HG03575 (cell line): Measurements from ENCODE around the gene ULK3.

Source experiments
- ATAC-seq: cut with Tn5 transposase; IDR thresholded peaks from one replicate; pipeline ENCODE4 v1.9.1; 2021; ENCODE audit not compliant: unreplicated experiment, insufficient number of reproducible peaks, low FRiP score; ENCODE audit errors: extremely low read depth

The ULK3 gene

GRCh38 chr15:74829486-74829885 lies 13.5 kb downstream of the ULK3 start:
- ATAC-seq: no peak

GRCh38 chr15:74828835-74829234 lies 14.1 kb downstream of the ULK3 start:
- no peak for ATAC-seq

- ATAC-seq: no peak
These were observed 15.3 kb downstream of the ULK3 start for GRCh38 chr15:74827614-74828013.

- no peak for ATAC-seq
These were observed 16.0 kb downstream of the ULK3 start for GRCh38 chr15:74826921-74827320.

- no peak for ATAC-seq
These were observed 16.6 kb downstream of the ULK3 start, which contains the start of gene CPLX3 for GRCh38 chr15:74826364-74826819. TSS of gene CPLX3 (plus strand) at chr15:74826627. CDS start at chr15:74826704, 77 bp downstream.

- no peak for ATAC-seq
These were observed 17.1 kb downstream of the ULK3 start for GRCh38 chr15:74825866-74826265.

GRCh38 chr15:74824976-74825375 lies 18.0 kb downstream of the ULK3 start:
- ATAC-seq: no peak

- ATAC-seq: no peak
These were observed 19.6 kb downstream of the ULK3 start for GRCh38 chr15:74823324-74823723.

GRCh38 chr15:74822233-74822632 lies 20.7 kb downstream of the ULK3 start:
- ATAC-seq: no peak

- ATAC-seq: no peak
These were observed 21.2 kb downstream of the ULK3 start for GRCh38 chr15:74821790-74822158.

GRCh38 chr15:74821091-74821789 lies 21.7 kb downstream of the ULK3 start:
- no peak for ATAC-seq

GRCh38 chr15:74820056-74820455 lies 22.9 kb downstream of the ULK3 start:
- no peak for ATAC-seq

GRCh38 chr15:74817370-74817737 lies 25.6 kb downstream of the ULK3 start:
- no peak for ATAC-seq

GRCh38 chr15:74816624-74817369 lies 26.2 kb downstream of the ULK3 start:
- no peak for ATAC-seq

- ATAC-seq: no peak
These were observed 27.0 kb downstream of the ULK3 start for GRCh38 chr15:74815961-74816360.

- ATAC-seq: no peak
These were observed 27.6 kb downstream of the ULK3 start for GRCh38 chr15:74815121-74815934.

GRCh38 chr15:74812533-74812932 lies 30.4 kb downstream of the ULK3 start, which contains the start of gene LMAN1L:
TSS of gene LMAN1L (plus strand) at chr15:74812835. CDS start at chr15:74812855, 20 bp downstream.
- no peak for ATAC-seq

- ATAC-seq: no peak
These were observed 33.0 kb downstream of the ULK3 start for GRCh38 chr15:74809956-74810355.

GRCh38 chr15:74809242-74809641 lies 33.7 kb downstream of the ULK3 start:
- ATAC-seq: no peak

- no peak for ATAC-seq
These were observed 34.1 kb downstream of the ULK3 start for GRCh38 chr15:74808840-74809229.
